Measurements from ENCODE around the gene ARMC7.
"Not testable (repeated sequence)": the region's sequence is repeated elsewhere in the genome, so short reads cannot be mapped to it uniquely, and the experiment has no call there.

ARMC7 gene

DNA sequence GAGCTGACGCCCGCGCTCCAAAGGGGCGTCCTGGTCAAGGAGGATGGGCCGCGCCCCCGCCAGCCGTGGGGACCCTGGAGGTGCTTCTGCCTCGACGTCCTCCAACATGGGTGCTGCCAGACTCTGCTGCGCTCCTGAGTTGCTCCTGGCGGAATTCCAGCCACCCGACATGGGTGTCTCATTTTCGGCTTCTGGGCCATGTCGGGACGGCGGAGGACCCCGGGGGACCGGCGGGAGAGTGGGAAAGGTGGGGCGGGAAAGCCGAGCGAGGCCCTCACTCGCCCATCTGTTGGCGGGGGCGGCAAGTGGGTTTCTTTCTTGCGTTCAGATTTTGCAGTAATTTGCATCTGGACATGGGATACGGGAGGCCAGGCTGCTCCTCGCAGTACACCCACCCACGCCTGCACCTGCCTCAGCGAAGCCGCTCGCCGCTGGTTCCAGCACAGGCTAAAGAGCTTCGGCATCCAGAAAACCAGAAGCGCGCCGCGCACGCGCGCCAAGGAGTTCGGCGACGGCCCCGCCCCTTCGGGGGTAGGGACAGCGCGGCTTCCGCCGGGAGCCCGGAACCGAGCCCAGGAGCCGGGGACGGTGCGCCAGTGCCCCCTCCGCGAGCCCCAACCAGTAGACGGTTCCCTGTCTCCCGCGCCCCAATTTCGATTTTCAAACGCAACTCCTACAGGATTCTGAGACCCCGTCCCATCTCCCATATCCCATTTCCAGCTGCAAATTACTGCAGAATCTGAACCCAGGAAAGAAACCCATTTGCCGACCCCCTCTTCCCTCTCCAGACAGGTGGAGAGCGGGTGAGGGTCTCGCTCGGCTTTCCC is at the start of gene ARMC7:
ARMC7 (plus strand) TSS at position 563 of the 827 bp plus-strand sequence. CDS start 320 bp downstream, outside the sequence.
- DNase-seq, result peak; percentile 96

DNA sequence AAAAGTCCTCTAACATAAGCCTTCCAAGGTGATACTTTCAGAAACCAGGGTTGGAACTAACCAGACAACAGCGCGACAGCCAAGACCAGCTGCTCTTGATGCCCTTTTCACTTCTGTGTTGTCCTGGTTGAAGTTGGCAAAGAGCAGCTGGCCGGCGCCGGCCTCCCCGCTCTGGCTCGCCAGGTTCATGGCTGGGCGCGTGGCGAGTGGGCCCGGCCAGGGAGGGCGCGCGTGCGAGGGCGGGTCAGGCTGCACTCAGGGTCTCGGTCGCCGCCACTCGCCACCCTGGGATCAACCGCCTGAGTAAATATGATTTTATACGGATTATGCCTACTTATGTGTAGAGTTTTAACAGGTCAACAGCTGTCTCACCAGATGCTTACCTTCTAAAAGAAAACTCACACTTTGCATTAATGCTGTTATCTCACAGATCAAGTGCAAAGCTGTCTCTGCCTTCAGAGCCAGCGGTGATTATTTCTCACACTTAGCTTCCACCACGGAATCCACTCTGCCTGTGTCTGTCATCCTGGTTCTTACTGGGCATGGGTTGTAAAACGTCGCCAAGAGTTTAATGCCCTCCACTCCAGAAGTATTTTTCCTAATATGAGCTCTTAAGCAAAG is 49.2 kb upstream of the ARMC7 start:
- no peak for DNase-seq

DNA sequence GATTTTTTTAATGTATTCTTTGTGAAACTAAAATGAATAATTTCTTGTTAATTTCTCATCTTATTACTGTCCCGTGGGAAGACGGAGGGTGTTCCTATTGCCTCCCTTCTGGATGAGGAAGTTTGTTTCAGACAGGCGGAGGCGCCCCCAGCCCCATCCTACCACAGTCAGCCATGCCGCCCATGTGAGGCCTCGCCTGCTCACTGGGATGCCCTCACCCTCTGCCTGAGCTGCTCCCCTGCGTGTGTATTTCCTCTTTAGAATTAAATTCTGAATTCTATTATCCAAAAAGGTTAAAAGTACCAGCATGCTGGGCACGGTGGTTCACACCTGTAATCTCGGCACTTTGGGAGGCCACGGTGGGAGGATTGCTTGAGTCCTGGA is 48.7 kb upstream of the ARMC7 start:
- DNase-seq, result no peak

DNA sequence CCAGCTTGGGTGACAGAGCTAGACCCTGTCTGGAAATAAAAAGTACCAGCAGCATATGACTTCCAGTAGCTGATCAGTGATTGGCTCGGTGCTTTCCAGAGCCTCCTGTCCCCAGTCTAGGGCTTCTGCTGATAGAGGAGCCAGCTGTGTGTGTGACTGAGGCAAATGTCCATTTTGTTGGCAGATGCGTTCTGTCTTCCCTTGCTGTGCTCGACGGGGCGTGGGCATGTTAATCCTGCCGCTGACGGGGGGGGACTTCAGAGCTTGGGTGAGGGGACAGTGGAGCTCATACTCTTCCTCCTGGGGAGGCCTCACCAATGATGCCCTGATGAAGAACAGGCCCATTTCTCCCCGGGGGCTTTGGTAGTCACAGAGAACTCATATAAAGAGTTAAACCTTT is 48.2 kb upstream of the ARMC7 start:
- no peak for DNase-seq

DNA sequence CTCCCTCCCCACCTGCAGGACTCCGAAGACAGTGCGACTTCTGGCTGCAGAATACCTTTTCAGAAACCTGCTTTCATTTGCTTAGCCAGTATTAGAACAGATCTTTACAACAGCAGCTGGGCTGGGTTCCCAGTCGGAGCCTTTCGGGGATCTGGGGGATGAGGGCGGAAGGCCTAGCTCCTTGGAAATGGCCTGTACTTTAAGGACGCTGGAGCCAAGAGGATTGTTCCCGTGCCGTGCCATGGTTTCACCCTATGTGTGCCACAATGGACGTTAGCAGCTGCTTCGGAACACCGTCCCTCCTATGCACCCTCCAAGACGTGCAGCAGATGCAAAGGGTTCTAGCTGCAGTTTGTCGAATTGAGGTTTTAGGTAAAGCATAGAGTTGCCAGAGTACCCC is 46.6 kb upstream of the ARMC7 start:
- no peak for DNase-seq

DNA sequence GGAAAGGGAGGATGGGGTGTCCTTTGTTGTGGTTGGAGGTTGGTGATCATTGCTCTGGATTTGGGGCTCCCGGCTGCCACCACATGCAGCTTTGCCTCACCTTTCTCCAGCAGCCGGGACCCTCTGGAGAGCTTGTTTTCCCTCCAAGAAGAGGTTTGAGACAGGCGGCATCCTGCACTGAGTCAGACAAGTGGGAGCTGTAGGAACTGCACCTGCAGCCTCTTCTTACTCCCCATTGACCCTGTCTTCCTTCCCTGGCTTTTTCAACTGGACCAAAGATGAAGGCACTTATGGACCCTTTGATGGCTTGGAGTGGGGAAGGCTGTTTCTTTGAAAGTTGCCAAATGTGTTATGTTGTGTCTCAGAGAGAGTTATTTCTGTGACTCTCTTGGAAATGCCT is 46.1 kb upstream of the ARMC7 start:
- DNase-seq, result no peak

DNA sequence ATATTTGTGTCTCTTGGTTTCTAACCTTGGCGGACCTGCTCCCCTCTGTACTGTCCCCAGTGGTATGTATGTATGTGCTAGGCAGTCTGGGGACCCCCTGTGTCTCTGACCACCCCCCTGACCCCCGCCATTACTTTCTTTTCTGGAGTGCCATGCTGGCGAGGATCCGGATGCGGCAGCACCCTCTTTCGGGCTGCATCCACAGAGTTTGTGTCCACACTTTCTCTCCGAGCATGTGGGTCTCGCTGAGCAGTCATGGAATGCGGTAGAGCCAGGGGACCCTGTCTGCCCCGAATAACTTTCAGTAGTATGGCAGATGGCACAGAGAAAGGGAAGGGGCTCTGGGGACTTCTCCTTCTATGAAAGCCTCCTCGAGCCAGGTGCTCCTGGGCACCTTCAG is 45.7 kb upstream of the ARMC7 start:
- DNase-seq, result no peak

DNA sequence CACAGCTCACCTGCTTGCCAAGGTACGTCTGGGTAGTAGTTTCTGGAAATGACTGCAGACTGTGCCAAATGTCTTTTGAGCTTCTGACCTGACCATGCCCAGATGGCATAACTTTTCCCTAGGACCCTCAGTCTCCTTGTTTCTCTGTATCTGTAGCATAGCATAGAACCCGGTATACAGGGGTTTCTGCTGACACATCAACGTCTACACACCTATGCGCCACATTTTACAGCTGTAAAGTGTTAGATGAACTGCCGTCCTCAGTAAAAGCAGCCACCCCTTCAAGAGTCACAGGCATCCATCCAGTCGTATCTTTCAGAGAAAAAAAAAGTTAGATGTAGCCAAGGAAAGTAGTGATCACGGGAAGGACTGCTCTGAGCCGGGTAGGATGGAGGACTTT is 45.3 kb upstream of the ARMC7 start:
- DNase-seq, result no peak

DNA sequence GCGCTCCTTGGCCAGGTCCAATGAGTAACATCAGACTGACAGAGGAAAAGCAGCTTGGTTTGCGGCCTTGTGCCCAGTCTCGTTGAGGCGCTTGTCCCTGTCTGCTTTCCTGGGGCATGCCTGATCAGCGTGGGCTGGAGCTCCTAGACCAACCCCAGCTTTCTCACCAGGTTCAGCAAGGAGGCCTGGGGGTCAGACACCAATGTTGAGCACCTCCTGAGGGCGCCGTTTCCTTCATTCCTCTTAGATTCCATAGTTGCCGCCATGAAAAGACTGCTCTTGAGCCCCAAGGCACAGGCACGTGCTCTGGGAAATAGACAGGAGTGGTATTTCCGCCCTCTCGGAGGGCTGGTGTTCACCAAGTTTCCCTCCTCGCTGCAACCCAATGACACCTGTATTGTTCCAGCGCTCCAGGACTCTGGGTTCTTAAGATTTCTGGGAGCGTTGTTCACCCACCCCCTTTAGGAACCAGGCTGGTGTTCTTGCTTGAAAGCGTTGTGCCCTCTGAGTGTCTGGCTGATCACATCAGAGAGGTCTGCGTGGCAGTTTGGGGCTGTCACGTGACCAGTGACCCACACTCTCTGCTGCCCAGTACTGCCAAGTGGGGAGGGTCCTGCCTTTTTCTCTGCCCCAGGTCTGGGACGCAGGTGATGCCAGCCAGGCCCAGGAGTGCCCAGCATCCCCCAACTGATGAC is 44.8 kb upstream of the ARMC7 start:
- DNase-seq, result no peak

DNA sequence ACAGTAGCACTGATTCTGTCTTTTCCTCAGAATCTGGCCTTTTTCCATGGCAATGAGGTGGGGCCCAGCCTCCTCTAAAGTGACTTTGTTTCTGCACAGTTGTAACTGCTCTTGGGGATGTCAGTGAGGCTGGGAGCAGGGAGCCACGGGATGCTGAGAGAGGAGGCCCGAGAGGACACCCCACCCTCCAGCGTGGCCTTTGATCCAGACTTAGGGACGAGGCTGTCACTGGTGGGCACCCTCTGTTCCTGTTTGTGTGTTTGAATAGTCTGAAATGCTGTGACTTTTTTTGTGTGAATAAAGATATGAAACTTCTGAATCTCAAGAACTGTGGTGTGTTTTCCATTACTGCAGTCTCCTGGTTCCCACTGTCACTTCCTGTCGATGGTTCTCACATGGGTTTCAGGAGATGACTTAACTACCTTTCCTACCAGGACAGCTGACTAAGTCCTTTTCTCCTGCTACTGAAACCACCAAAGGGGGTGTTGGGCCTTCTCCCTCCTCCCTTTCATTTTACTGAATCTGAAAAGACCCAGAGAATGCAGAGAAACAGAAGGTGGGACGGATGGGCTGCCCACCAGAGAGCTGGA is 44.1 kb upstream of the ARMC7 start:
- peak; percentile 40 for DNase-seq

DNA sequence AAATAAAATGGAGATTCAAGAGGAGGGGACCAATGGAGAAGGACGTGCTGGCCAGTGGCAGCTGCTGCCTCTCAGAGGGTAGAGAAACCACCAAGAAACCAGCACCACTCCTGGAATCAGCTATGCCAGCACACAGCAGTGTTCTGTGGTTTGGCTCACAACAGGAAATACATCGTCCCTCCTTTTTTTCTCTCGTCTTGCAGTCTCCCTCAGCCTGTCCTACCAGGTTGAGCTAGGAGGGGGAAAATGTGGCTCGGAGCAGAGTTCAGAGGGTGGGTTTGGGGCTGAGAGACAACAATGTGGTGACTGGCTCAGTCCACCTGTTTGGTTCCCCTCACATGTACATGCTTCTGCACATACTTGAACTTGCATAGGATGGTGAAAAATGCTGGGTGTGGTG is 41.9 kb upstream of the ARMC7 start:
- DNase-seq, result peak; percentile 40

DNA sequence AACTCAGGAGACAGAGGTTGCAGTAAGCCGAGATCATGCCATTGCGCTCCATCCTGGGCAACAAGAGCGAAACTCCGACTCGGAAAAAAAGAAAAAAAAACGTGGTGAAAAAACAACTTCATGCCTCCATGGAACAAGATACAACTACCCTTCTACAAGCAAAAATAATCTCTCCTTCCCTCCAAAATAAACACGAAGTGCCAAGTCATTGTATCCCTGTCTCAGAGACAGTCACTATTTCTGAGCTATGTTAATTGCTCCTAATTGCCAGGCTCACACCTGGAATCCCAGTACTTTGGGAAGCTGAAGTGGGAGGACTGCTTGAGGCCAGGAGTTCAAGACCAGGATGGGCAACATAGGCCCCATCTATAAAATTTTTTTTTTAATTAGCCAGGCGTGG is 41.0 kb upstream of the ARMC7 start:
- DNase-seq, result no peak

DNA sequence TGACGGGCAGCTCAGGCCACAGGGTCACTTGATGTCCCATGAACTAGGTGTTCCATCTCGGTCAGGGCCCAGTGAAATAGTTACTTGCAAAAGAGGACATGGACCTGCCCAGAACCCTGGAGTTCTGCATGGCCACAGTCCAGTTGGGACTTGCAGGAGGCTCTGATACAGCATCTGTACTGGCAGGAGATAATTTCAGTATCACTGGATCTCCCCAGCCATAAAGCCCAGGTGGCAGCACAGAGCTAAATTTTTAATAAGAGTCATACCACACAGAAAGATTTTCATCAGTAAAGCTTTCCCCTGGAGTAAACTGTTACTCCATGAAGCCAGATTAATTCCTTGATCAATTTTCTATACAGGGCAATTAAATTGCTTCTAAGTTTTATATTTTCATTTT is 40.0 kb upstream of the ARMC7 start:
- no peak for DNase-seq

DNA sequence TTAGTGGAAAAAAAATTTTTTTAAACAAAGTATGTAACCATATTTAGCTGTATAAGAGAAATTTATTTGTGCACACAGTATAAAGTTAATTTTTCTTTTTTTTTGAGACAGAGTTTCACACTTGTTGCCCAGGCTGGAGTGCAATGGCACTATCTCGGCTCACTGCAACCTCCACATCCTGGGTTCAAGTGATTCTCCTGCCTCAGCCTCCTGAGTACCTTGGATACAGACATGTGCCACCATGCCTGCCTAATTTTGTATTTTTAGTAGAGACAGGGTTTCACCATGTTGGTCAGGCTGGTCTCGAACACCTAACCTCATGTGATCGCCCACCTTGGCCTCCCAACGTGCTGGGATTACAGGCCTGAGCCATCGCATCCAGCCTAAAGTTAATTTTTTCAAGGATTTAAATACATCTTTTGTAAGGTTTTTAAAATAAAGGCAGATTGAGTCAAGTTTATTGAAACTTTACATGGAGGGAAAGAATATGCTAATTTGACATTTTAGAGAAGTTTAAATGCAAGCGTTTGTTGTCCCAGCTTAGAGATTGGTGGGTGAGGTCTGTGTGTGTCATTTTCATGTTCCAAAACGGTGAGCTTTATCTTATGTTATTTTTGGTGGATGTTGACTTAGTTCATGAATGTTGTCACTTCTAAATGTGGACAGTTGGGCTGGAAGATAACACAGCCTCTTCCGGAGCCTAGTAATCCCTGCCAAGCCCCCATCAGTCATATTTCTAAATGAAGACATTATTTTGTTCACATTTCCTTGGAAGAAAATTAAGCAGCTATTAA is 38.1 kb upstream of the ARMC7 start:
- not testable (repeated sequence) for DNase-seq

DNA sequence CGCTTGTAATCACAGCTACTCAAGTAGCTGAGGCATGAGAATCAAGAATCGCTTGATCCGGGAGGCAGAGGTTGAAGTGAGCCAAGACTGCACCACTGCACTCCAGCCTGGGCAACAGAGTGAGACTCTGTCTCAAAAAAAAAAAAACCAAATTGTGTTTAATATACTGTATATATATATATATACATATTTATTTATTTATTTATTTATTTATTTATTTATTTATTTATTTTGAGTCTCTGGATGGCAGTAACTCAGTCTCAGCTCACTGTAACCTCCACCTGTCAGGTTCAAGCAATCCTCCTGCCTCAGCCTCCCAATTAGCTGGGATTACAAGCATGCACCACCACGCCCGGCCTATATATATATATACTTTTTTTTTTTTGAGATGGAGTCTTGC is 36.9 kb upstream of the ARMC7 start:
- DNase-seq, result not testable (repeated sequence)

DNA sequence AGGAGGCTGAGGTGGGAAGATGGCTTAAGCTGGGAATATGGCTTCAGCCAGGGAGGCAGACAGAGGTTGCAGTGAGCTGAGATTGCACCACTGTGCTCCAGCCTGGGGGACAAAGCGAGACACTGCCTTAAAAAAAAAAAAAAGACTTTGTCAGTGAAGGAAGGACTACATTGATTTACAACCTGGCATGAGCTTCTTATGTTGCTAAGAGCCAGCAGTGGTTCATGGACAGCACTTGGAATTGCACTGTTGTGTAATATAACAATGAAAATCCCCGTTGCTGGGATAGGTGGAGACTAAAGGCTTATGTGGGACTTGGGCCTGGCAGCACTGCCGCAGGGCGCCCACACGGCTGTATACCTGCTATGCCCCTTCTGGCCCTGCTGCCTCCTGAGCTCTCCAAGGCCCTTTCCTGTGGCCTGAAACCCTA is 36.1 kb upstream of the ARMC7 start:
- no peak for DNase-seq

DNA sequence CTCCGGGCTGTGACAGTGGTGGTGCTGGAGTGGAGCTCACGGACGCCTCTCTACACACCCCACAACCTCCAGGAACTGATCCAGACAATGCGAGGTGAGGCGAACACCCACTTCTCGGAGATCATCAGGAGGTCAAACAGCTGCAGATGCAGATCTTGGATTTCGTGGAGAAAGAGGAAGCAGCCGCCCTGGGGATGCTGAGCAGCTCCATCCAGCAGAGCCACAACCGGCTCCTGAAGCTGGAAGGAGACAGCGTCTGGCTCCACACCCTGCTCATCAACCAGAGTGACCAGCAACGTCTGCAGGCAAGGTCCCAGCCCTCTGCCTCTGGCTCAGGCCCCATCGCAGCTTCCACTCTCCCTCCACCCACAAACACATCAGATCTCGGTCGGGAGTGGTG is 35.2 kb upstream of the ARMC7 start:
- no peak for DNase-seq

DNA sequence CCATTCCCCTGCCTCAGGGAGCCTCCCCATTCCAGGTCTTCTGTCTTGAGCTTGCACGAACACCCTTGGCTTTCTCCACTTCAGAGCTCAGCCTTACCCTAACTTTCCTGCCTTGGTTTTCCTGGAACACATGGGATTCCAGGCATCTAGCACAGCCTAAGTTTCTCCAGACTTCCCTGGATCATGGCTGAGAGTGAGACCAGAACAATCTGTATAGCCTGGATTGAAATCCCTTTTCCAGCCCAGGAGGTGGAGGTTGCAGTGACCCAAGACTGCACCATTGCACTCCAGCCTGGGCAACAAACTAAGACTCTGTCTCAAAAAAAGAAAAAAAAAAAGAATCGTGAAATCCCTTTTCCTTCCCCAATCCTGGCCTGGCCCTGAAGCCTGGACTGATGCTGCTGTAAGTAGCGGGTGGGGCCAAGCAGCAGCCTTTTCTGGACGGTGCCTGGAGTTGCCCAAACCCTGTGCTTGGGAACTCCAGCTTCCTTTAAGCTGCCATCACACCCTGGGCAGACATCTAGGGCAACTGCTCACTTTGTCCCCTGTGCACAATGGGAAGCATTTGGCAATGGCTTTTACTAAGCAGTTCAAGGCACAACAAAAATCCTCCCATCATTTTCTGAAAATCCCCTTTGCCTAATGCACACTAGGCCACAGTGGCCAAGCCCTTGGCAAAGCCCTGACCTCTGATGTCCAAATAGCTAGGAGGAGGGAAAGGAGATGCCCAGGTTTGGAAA is 34.0 kb upstream of the ARMC7 start:
- DNase-seq, result no peak

DNA sequence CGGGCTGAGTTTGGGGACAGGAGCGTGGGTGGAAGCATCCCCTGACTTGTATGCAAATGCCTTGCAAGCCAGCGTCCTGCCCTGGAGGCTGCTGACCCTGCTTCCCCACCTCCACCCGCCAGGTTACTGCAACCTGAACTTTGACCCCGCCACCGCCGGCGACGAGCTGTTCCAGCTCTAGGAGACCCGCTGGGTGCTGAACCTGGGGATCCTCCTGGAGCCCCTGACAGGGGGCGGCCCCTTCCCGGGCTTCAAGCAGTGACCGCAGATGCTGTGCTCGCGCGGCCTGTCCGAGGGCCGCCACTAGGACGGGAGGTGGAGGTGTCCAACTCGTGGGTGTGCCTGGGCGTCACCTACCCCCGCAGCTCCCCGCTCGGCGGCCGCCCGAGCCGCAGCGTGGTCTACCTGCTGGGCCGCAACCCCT is 32.7 kb upstream of the ARMC7 start:
- no peak for DNase-seq

DNA sequence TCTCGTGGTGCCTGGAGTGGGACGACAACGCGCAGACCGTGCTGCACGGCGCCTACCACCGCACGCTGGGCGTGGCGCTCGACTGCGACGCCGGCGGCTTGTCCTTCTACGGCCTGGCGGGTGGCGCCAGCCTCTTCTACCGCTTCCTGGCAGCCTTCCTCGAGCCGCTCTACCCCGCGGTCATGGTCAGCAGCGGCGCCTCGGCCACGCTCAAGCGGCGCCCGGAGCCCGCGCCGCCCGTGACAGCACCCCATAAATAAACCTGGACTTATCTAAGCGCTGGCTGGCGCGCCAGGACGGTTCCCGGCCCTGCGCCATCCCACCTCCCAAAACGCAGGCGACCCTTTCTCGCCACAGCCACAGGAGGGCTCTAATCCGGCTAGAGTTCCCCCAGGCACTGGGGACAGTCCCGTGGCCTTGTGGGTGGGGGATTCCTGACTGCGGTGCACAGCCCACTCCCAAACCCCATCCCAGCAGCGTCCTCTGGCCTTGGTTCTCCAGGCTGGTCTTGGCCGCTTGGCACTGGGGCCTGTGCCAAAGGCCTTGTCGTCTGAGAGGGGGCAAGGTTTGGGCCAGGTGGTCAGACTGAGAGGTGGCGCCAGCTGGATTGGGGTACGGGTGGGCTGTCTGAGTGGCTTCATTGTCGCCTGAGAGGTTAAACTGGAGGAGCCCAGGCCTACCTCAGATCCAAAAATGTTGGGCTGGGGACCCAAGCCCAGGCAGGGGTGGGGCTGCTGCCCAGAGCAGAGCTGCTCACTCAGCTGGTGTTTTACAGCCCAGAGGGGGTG is 32.1 kb upstream of the ARMC7 start:
- DNase-seq, result peak; percentile 65

Measured in activated CD4-positive, alpha-beta T cell treated with anti-CD3 and anti-CD28 coated beads for 48 hours (primary cell).